PFSK-1 (cell line): ENCODE results near the gene NAGS.

ENCODE experiments used
- POLR2AphosphoS5 ChIP-seq: IDR thresholded peaks from 2 replicates; pipeline ENCODE4 v1.6.1; 2012; ENCODE audit warnings: low read depth, mild to moderate bottlenecking, control low read depth, low read length, moderate library complexity
- REST ChIP-seq, 2 experiments: IDR thresholded peaks; 2 replicates each; pipeline versions ENCODE4 v1.6.1 to v1.8.0; 2011 to 2012; ENCODE audit warnings: low read depth in 2 of 2, low read length in 2 of 2, control low read depth in 1 of 2, inconsistent platforms in 1 of 2, mild to moderate bottlenecking in 1 of 2, moderate library complexity in 1 of 2; ENCODE audit not compliant: insufficient read depth in 1 of 2
- SIN3A ChIP-seq: IDR thresholded peaks from 2 replicates; pipeline ENCODE4 v1.6.1; 2012; ENCODE audit warnings: mild to moderate bottlenecking, low read length, moderate library complexity, borderline replicate concordance; ENCODE audit not compliant: insufficient read depth
- TAF1 ChIP-seq: IDR thresholded peaks from 2 replicates; pipeline ENCODE4 v1.6.1; 2012; ENCODE audit warnings: low read length, control low read depth, borderline replicate concordance; ENCODE audit not compliant: insufficient read depth

- TF ChIP-seq POLR2AphosphoS5 (no peak), REST (IDR thresholded peaks at IDR 0.05; ENCODE audit: insufficient read depth in 1 of 2, low read depth in 2 of 2, low read length in 2 of 2) (no peak), SIN3A (no peak), TAF1 (no peak)
These were observed 38.1 kb upstream of the NAGS start for GRCh38 chr17:43966276-43966675.
